Ammon's horn (tissue), 1 donor: ENCODE measurements around the gene LSAMP.
A peak's percentile ranks its signal among the peaks of the same experiment; 100 is the strongest.
"Not testable (repeated sequence)": the region's sequence is repeated elsewhere in the genome, so short reads cannot be mapped to it uniquely, and the experiment has no call there.

Source experiments
- DNase-seq: peaks from one replicate; pipeline ENCODE4 v3.0.0-alpha.2; 2016; ENCODE audit warnings: low spot score

The LSAMP gene

DNA sequence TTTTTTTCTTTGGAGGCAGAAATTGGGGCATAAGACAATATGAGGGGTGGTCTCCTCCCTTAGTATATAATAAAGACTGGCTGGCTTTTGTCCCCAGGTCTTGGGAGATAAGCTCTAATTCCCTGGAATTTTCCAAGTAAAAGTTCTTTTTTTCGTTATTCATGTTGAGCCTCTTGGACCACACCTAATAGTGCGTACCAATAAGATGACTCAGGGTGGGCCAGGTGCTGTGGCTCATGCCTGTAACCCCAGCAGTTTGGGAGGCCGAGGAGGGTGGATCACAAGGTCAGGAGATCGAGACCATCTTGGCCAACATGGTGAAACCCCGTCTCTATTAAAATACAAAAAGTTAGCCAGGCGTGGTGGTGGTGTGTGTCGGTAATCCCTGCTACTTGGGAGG lies 645.2 kb downstream of the LSAMP start:
- not testable (repeated sequence) for DNase-seq

GRCh38 chr3:115792206-115792955 lies 652.9 kb downstream of the LSAMP start:
- DNase-seq = no peak

DNA sequence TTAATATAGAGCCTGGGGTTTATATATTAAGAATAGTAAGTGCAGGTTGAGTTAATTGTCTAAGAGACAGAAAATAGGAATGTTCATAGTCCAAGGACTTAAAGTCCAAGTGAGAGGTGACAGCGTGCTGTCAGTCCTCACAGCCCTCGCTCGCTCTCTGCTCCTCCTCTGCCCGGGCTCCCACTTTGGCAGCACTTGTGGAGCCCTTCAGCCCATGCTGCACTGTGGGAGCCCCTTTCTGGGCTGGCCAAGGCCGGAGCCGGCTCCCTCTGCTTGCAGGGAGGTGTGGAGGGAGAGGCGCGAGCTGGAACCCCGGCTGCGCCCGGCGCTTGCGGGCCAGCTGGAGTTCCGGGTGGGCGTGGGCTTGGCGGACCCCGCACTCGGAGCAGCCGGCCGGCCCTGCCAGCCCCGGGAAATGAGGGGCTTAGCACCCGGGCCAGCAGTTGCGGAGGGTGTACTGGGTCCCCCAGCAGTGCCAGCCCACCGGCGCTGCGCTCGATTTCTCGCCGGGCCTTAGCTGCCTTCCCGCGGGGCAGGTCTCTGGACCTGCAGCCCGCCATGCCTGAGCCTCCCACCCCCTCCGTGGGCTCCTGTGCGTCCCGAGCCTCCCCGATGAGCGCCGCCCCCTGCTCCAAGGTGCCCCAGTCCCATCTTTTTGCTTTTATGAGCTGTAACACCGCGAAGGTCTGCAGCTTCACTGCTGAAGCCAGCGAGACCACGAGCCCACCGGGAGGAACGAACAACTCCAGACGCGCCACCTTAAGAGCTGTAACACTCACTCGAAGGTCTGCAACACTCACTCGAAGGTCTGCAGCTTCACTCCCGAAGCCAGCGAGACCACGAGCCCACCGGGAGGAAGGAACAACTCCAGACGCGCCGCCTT lies 653.8 kb downstream of the LSAMP start:
- DNase-seq = not testable (repeated sequence)

GRCh38 chr3:115790759-115791158 lies 654.5 kb downstream of the LSAMP start:
- no peak for DNase-seq

DNA sequence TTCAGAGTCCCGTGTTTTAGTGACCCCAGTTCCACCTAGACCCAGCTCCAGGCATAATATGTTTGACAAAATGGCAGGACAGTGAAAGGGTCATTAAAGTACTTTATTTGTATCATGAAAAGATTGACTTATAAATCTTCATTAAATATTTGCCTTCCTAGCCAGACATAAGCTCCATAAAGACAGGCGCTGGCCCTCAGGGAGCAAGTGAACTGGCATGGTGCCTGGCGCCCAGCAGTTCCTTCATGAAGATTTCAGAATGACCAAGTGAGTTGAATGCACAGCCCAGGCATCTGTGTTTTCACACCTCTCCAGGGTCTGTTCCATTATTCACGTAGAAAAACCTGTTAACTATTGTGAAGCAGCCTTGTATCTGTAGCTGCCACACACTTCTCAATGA lies 655.8 kb downstream of the LSAMP start:
- no peak for DNase-seq

GRCh38 chr3:115788921-115789470 lies 656.3 kb downstream of the LSAMP start:
- DNase-seq = no peak

DNA sequence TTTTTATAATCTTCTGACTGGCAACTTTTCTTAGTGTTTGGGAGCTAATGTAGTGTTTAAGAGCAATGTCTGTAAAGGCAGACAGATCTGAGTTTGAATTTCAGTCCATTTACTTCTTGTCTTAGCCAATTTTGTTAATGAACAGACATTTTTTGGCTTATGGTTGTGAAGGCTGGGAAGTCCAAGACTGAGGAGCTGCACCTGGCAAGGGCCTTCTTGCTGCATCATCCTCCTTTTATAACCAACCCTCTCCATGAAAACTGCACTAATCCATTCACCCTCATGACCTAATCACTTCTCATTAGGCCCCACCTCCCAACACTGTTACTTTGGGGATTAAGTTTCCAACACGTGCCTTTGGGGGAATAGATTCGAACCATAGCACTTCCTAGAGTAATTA lies 657.5 kb downstream of the LSAMP start:
- DNase-seq = no peak

- DNase-seq = no peak
Observed at GRCh38 chr3:115785782-115786181, 659.5 kb downstream of the LSAMP start.

DNA sequence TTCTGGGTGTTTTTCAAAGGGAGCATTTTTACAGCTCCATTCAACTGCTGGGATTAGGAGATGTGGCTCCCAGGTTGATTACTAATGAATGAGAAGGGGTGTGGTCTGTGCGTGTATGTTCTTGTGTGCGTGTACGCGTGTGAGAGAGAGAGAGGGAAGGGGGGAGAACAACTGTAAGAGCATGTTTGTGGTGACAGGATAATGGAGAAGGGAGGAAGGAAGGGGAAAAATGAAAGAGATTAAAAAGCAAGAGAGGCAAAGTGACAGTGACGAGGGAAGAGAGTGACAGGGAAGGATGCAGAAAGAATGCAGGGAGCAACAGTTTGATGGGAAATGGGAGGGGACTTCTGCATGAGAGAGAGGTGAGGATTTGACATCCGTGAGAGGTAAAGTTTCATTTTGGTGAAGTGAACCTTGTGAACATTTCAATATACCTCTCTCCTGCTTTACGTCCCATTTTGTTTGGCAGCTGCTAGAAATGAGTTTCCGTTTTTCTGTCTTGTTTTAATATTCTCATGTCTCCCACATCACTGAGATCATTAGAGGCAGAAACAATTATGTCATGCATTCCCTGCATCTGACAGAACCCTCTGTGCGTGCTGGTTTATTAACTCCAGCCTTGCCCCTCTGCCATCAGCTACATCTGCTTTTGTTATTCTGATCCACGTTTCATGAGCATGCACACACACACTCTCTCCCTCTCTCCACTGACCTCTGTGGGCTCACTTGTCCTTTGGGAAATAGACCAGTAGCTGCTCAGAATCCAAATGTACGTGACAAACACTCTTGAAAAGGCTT lies 660.3 kb downstream of the LSAMP start:
- peak; percentile 45 for DNase-seq

DNA sequence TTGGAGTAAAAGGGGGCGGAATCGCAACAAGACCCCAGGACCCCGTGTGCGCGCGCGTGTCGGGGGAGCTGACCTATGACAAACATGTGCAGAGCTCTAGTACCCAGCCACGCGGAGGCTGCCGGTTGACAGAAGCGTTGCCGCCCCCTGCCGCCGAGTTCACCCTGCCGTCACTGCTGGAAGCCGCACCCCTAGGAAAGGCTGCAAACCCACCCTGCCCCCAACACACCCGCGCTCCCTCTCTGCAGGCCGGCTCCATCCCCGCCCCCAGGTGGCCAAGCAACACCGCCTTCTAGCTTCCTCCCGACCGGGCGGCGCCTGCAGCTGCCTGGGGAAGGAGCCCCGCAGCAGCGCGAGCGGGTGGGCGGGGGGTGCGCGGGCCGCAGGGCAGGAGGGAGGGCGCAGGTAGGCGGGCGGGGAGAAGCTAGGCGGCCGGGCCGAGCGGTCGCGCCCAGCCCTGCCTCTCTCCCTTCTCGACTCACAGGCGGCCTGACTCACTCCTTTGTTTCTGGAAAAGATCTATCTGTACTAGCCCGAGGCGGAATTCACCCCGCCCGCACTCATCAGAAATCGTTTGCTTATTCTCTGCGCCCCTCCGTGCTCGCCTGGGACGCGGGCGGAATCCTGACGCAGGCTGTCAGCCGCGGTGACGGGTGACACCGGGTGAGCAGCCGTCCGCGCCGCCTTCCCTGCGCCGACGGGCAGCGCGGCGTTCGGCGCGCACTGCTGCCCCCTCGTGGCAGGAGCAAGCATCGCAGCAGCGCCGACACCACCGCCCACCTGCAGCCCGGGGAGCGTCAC lies 661.1 kb downstream of the LSAMP start:
- peak; percentile 88 for DNase-seq

DNA sequence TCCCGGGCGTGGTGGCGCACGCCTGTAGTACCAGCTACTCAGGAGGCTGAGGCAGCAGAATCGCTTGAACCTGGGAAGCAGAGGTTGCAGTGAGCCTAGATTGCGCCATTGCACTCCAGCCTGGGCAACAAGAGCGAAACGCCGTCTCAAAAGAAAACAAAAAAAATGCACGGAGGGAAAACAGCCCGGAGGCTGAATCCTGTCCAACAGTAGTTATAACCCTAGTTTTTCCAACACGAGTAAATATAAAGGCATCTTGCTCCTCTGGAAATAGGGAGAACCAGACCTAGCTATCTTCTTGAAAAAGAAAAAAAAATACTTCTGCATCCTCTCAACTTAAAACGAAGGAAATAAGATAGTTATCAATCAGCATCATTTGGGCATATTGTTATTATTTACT lies 661.9 kb downstream of the LSAMP start:
- not testable (repeated sequence) for DNase-seq

DNA sequence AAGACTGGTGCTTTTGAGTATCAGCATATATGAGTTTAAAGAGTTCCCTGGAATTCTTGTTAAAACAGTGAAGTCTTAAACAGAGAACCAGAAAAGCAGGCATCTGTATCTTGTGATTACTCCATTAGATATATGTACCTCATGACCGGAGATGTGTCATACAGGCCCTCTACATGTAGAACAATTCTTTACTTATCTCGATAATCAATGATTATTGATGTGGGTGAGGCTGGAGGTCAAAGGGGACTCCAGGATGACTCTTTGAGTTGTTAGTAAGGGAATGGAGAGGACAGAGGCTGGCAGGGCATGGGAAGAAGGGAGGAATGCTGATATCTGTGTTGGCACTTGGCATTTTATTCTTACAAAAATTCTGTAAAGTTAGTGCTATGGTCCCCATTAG lies 666.3 kb downstream of the LSAMP start:
- DNase-seq = no peak

DNA sequence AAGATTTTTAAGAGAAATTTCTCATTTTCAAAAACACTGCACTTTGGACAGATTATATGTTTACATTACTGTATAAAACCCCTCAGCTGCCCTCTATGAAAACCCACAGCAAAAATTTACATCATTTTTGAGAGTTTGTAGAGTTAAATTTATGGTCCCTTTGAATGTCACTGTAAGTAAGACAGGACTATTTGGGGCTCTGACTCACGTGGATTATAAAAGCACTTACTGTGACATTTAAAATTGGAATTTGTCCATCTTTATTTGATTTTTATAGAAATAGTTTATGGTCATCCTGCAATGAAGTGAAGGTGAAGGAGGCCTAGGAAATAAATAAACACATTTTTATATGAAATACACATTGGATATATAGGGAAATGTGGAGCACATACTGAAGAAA lies 672.3 kb downstream of the LSAMP start:
- no peak for DNase-seq

GRCh38 chr3:115768661-115769060 lies 676.6 kb downstream of the LSAMP start:
- no peak for DNase-seq

DNA sequence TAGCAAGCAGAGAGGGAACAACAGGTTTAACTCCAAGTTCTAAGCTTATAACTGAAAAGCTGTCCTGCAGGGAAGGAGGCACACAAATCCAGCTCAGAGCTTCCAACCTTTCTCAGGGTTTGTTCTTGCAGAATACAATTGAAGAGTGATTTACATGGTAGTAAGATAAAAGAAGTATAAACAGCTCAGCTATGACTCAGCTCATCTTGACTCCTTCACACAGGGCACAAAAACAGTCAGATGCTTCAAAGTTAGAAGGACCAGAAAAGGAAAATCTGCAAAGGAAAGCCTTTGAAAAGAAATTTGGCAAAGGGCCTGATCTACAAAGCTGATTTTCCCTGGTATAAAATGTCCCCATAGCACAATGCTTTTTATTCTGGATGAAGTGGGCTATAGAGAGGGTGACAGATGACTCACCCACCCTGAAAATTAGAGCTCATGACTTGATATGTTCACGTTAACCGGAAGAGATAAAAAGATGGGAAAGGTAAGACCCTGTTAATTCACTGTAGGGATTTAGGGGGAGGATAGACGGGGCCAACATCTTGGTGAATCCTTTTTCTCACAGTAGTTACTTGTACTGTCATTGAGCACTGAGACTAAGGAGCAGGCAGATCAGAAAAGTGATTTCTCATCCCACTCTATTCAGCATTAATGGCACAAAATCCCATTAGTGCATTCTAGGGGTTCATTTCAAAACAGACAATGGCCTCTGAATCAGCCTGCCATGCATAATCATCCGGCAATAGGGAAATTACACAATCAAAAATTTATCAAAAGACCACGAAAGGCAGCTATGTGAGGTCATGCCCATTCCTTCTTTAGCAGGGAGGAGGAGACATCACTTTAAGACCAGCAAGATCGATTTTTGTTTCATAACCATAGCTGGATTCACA lies 678.5 kb downstream of the LSAMP start:
- no peak for DNase-seq

GRCh38 chr3:115761927-115762305 lies 683.4 kb downstream of the LSAMP start:
- no peak for DNase-seq

GRCh38 chr3:115760716-115761115 lies 684.6 kb downstream of the LSAMP start:
- no peak for DNase-seq

GRCh38 chr3:115758076-115758763 lies 687.1 kb downstream of the LSAMP start:
- DNase-seq = no peak

DNA sequence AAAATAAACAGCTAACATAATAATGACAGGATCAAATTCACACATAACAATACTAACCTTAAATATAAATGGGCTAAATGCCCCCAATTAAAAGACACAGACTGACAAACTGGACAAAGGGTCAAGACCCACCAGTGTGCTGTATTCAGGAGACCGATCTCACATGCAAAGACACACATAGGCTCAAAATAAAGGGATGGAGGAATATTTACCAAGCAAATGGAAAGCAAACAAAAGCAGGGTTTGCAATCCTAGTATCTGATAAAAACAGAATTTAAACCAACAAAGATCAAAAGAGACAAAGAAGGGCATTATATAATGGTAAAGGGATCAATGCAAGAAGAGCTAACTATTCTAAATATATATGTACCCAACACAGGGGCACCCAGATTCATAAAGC lies 692.3 kb downstream of the LSAMP start:
- DNase-seq = not testable (repeated sequence)
